ENCODE results near the gene LPP. TPM values are rescaled to one million over a fixed set of nuclear protein-coding genes. Genes with fewer than 3 reads are reported as not detected.

Gene LPP
- total and polyA plus RNA-seq, 8 donors: 23.1 to 220 (median 26.7) TPM

- H3K4me3 ChIP-seq: no peak overlapping the region
- H3K4me1 ChIP-seq: peaks cover 6 to 20% of the 10 kb centered on the region in 2 donors
- intact Hi-C loops (cut with DNase I): no loop called here
- H3K27ac ChIP-seq: peak overlapping the region in 1 of 2 donors; percentile 57
- ATAC-seq (no peak), DNase-seq (no peak)
- H3K36me3 ChIP-seq: no peaks in the 10 kb centered on the region
- no peaks in the 10 kb centered on the region for H3K9me3 ChIP-seq
- TF ChIP-seq, protein P1, sequence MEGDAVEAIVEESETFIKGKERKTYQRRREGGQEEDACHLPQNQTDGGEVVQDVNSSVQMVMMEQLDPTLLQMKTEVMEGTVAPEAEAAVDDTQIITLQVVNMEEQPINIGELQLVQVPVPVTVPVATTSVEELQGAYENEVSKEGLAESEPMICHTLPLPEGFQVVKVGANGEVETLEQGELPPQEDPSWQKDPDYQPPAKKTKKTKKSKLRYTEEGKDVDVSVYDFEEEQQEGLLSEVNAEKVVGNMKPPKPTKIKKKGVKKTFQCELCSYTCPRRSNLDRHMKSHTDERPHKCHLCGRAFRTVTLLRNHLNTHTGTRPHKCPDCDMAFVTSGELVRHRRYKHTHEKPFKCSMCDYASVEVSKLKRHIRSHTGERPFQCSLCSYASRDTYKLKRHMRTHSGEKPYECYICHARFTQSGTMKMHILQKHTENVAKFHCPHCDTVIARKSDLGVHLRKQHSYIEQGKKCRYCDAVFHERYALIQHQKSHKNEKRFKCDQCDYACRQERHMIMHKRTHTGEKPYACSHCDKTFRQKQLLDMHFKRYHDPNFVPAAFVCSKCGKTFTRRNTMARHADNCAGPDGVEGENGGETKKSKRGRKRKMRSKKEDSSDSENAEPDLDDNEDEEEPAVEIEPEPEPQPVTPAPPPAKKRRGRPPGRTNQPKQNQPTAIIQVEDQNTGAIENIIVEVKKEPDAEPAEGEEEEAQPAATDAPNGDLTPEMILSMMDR (IDR thresholded peaks at IDR 0.05): no peak
- no peaks in the 10 kb centered on the region for H3K27me3 ChIP-seq
Measured at GRCh38 chr3:188906236-188906635, 752.3 kb downstream of the LPP start.

GRCh38 chr3:188908002-188908850 is 754.3 kb downstream of the LPP start:
- H3K27me3 ChIP-seq: no peaks in the 10 kb centered on the region
- intact Hi-C loops (cut with DNase I): no loop called here
- H3K9me3 ChIP-seq: no peaks in the 10 kb centered on the region
- ATAC-seq: no peak
- no peak overlapping the region for H3K4me3 ChIP-seq
- H3K36me3 ChIP-seq: no peaks in the 10 kb centered on the region
- H3K4me1 ChIP-seq: peaks cover 0 to 6% of the 10 kb centered on the region in 2 donors
- H3K27ac ChIP-seq: no peak overlapping the region
- no peak for DNase-seq
- TF ChIP-seq, protein P1 (IDR thresholded peaks at IDR 0.05): no peak

GRCh38 chr3:188911026-188911850 is 757.3 kb downstream of the LPP start:
- no peaks in the 10 kb centered on the region for H3K9me3 ChIP-seq
- TF ChIP-seq, protein P1 (IDR thresholded peaks at IDR 0.05): no peak
- ATAC-seq (no peak), DNase-seq (peak in 1 of 4 donors; percentile 23)
- H3K36me3 ChIP-seq: no peaks in the 10 kb centered on the region
- no peaks in the 10 kb centered on the region for H3K27me3 ChIP-seq
- H3K4me1 ChIP-seq: peaks cover 0 to 22% of the 10 kb centered on the region in 2 donors
- intact Hi-C loops (cut with DNase I): no loop called here
- no peak overlapping the region for H3K4me3 ChIP-seq
- no peak overlapping the region for H3K27ac ChIP-seq

GRCh38 chr3:188913084-188913483 is 759.1 kb downstream of the LPP start:
- intact Hi-C loops (cut with DNase I): no loop called here
- H3K4me1 ChIP-seq: peaks cover 3 to 39% of the 10 kb centered on the region in 2 donors
- no peaks in the 10 kb centered on the region for H3K9me3 ChIP-seq
- no peak overlapping the region for H3K4me3 ChIP-seq
- no peaks in the 10 kb centered on the region for H3K36me3 ChIP-seq
- no peak for ATAC-seq
- TF ChIP-seq, protein P1 (IDR thresholded peaks at IDR 0.05): no peak
- H3K27me3 ChIP-seq: no peaks in the 10 kb centered on the region
- no peak overlapping the region for H3K27ac ChIP-seq
- DNase-seq: no peak

DNA sequence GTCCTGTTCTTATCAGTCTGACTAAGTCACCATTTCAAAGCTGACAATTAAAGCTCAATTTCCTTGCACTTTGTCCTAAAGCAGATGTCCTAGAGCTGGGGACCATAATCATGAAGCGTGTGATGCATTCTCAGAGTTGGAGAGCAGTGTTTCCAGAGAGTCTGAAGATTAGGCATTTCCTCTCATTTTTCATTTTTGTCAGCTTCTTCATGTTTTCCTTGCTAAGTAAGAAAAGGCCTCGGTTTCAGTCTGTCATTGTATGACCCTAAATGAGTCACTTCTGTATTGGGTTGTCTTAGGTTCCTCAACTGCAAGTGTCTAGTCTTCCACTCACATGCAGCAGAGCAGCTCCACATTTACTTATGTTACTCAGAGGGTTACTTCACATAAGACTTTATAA is 760.6 kb downstream of the LPP start:
- no peak overlapping the region for H3K4me3 ChIP-seq
- peak; percentile 72 for ATAC-seq
- intact Hi-C loops (cut with DNase I): no loop called here

More for the DNA sequence above, 760.6 kb downstream of the LPP start:
- H3K9me3 ChIP-seq: no peaks in the 10 kb centered on the region
- H3K27ac ChIP-seq: peak overlapping the region; percentile 21 to 72
- no peaks in the 10 kb centered on the region for H3K27me3 ChIP-seq
- TF ChIP-seq, protein P1 (IDR thresholded peaks at IDR 0.05): no peak
- no peak for DNase-seq
- H3K36me3 ChIP-seq: no peaks in the 10 kb centered on the region
- peaks cover 3 to 43% of the 10 kb centered on the region in 2 donors for H3K4me1 ChIP-seq

Measured in left lung (tissue), 10 donors.